Central memory CD8-positive, alpha-beta T cell (primary cell): ENCODE measurements around the gene SCLY.

Experiments used
- ATAC-seq: fragments of 150-1000 bp; cut with Tn5 transposase; replicated peaks from 2 replicates; pipeline ENCODE4 v1.10.0; 2022; ENCODE audit warnings: mild to moderate bottlenecking, moderate FRiP score, moderate number of reproducible peaks; ENCODE audit not compliant: poor library complexity, severe bottlenecking; ENCODE audit errors: extremely low read depth
- DNase-seq, 2 donors: peaks; one replicate each; pipeline ENCODE4 v3.0.0; 2021; ENCODE audit warnings: low spot score in 2 of 2
- H3K27ac Mint-ChIP-seq: one replicate; pipeline ENCODE4 v1.8.0; 2022; ENCODE audit warnings: low read depth, mild to moderate bottlenecking, moderate library complexity, mixed read lengths
- H3K27me3 Mint-ChIP-seq: one replicate; pipeline ENCODE4 v1.8.0; 2022; ENCODE audit warnings: mixed read lengths
- H3K36me3 Mint-ChIP-seq: one replicate; pipeline ENCODE4 v1.8.0; 2022; ENCODE audit warnings: mild to moderate bottlenecking, moderate library complexity, mixed read lengths; ENCODE audit not compliant: insufficient read depth
- H3K4me1 Mint-ChIP-seq: one replicate; pipeline ENCODE4 v1.8.0; 2022; ENCODE audit warnings: mixed read lengths
- H3K4me3 Mint-ChIP-seq: one replicate; pipeline ENCODE4 v1.8.0; 2022; ENCODE audit warnings: mild to moderate bottlenecking, moderate library complexity, mixed read lengths
- H3K9me3 Mint-ChIP-seq: one replicate; pipeline ENCODE4 v1.8.0; 2022; ENCODE audit warnings: mixed read lengths

The SCLY gene

GRCh38 chr2:238082827-238083226, 22.0 kb downstream of the SCLY start:
- Mint-ChIP-seq H3K4me1 (peaks cover 10% of the 10 kb centered on the region), H3K36me3 (peaks cover 10% of the 10 kb centered on the region), H3K4me3 (no peak overlapping the region), H3K27ac (no peak overlapping the region), H3K9me3 (no peaks in the 10 kb centered on the region), H3K27me3 (no peaks in the 10 kb centered on the region)
- no peak for DNase-seq
- ATAC-seq, result no peak

- H3K4me3 Mint-ChIP-seq, result no peak overlapping the region
- no peaks in the 10 kb centered on the region for H3K9me3 Mint-ChIP-seq
- H3K4me1 Mint-ChIP-seq, result peaks cover 10% of the 10 kb centered on the region
- no peak for ATAC-seq
- no peaks in the 10 kb centered on the region for H3K27me3 Mint-ChIP-seq
- DNase-seq, result no peak
- peaks cover 12% of the 10 kb centered on the region for H3K36me3 Mint-ChIP-seq
- no peak overlapping the region for H3K27ac Mint-ChIP-seq
Measured at GRCh38 chr2:238083919-238084318, 23.1 kb downstream of the SCLY start.

DNA sequence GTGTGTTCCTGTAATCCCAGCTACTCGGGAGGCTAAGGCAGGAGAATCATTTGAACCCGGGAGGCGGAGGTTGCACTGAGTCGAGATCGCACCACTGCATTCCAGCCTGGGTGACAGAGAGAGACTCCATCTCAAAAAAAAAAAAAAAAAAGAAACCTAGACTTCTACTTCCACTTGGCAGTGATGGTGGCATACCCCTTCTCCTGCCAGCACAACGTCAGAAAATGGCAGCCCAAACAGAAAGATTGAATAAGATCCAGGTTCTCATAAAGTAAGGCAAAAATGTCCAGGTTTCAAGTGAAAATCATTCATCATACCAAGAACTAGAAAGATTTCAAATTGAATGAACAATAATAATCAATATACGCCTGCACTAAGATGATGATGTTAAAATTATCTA, 24.0 kb downstream of the SCLY start:
- no peak for ATAC-seq
- no peak overlapping the region for H3K27ac Mint-ChIP-seq
- H3K27me3 Mint-ChIP-seq, result no peaks in the 10 kb centered on the region
- H3K4me1 Mint-ChIP-seq, result peaks cover 8% of the 10 kb centered on the region
- no peaks in the 10 kb centered on the region for H3K9me3 Mint-ChIP-seq
- DNase-seq, result no peak
- no peak overlapping the region for H3K4me3 Mint-ChIP-seq
- H3K36me3 Mint-ChIP-seq, result peaks cover 12% of the 10 kb centered on the region

DNA sequence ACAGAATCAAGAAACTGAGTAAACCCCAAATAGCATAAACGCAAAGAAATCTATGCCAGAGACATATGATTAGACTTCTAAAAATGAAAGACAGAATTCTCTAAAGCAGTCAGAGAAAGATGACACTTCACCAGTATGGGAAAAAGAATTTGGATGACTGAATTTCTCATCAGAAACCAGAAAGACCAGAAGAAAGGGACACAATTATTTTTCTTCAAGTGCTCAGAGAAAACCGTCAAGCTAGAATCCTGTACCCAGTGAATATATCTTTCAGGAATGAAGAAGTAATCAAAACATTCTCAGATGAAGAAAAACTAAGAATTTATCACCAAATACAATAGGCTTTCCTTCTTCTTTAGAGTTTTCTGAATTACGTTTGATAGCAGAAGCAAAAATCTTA, 25.1 kb downstream of the SCLY start:
- H3K27me3 Mint-ChIP-seq, result no peaks in the 10 kb centered on the region
- H3K9me3 Mint-ChIP-seq, result no peaks in the 10 kb centered on the region
- no peak overlapping the region for H3K27ac Mint-ChIP-seq
- peaks cover 11% of the 10 kb centered on the region for H3K36me3 Mint-ChIP-seq
- ATAC-seq (no peak), DNase-seq (no peak)
- no peak overlapping the region for H3K4me3 Mint-ChIP-seq
- peaks cover 5% of the 10 kb centered on the region for H3K4me1 Mint-ChIP-seq

- no peaks in the 10 kb centered on the region for H3K9me3 Mint-ChIP-seq
- no peak overlapping the region for H3K4me3 Mint-ChIP-seq
- H3K27ac Mint-ChIP-seq, result no peak overlapping the region
- DNase-seq, result no peak
- ATAC-seq, result no peak
- peaks cover 9% of the 10 kb centered on the region for H3K36me3 Mint-ChIP-seq
- peaks cover 5% of the 10 kb centered on the region for H3K4me1 Mint-ChIP-seq
- H3K27me3 Mint-ChIP-seq, result no peaks in the 10 kb centered on the region
Measured at GRCh38 chr2:238087211-238087610, 26.4 kb downstream of the SCLY start.

GRCh38 chr2:238090887-238091286, 30.1 kb downstream of the SCLY start:
- Mint-ChIP-seq H3K9me3 (no peaks in the 10 kb centered on the region), H3K36me3 (peaks cover 6% of the 10 kb centered on the region), H3K27ac (no peak overlapping the region), H3K27me3 (no peaks in the 10 kb centered on the region), H3K4me3 (no peak overlapping the region), H3K4me1 (peaks cover 5% of the 10 kb centered on the region)
- ATAC-seq (no peak), DNase-seq (no peak)

GRCh38 chr2:238091436-238092060, 30.7 kb downstream of the SCLY start:
- DNase-seq (no peak), ATAC-seq (no peak)
- H3K4me1 Mint-ChIP-seq, result peaks cover 5% of the 10 kb centered on the region
- H3K9me3 Mint-ChIP-seq, result no peaks in the 10 kb centered on the region
- H3K36me3 Mint-ChIP-seq, result peaks cover 6% of the 10 kb centered on the region
- H3K4me3 Mint-ChIP-seq, result no peak overlapping the region
- H3K27ac Mint-ChIP-seq, result no peak overlapping the region
- no peaks in the 10 kb centered on the region for H3K27me3 Mint-ChIP-seq

DNA sequence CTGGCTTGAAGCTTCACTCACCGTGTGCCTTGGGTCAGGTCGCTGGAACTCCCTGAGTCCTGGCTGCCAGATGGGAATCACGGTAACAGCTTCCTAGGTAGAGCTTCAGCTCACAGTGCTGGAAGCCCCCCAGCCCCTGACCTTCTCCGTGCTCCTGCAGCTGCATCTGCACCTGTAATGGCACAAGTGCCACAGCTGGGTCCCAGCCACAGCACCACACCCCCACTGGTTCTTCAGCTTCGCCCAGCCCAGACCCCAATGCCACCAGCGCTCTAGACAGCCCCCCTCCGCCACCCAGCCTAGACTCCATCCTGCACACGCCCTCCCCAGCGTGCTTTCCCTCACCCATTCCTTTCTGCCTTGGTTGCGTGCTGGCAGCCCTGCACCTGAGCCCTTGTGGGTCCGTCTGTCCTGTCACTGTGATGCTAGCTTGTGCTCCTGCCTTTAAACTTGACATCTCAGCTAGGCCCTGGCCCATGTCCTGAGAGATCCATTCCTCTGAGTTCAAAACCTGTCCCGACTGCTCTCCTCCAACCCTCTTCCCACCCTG, 31.8 kb downstream of the SCLY start:
- Mint-ChIP-seq H3K4me3 (no peak overlapping the region), H3K27me3 (no peaks in the 10 kb centered on the region), H3K36me3 (peaks cover 6% of the 10 kb centered on the region), H3K4me1 (no peaks in the 10 kb centered on the region), H3K27ac (no peak overlapping the region), H3K9me3 (no peaks in the 10 kb centered on the region)
- ATAC-seq (no peak), DNase-seq (no peak)

GRCh38 chr2:238093181-238094140, 32.7 kb downstream of the SCLY start:
- H3K9me3 Mint-ChIP-seq, result no peaks in the 10 kb centered on the region
- H3K27me3 Mint-ChIP-seq, result no peaks in the 10 kb centered on the region
- no peak for DNase-seq
- ATAC-seq, result no peak
- H3K4me3 Mint-ChIP-seq, result no peak overlapping the region
- H3K27ac Mint-ChIP-seq, result no peak overlapping the region
- peaks cover 4% of the 10 kb centered on the region for H3K36me3 Mint-ChIP-seq
- no peaks in the 10 kb centered on the region for H3K4me1 Mint-ChIP-seq

GRCh38 chr2:238094438-238095022, 33.7 kb downstream of the SCLY start:
- Mint-ChIP-seq H3K27ac (no peak overlapping the region), H3K4me3 (no peak overlapping the region), H3K36me3 (peaks cover 4% of the 10 kb centered on the region), H3K9me3 (no peaks in the 10 kb centered on the region), H3K27me3 (no peaks in the 10 kb centered on the region), H3K4me1 (no peaks in the 10 kb centered on the region)
- ATAC-seq, result no peak
- DNase-seq, result no peak

- Mint-ChIP-seq H3K27me3 (no peaks in the 10 kb centered on the region), H3K36me3 (peaks cover 4% of the 10 kb centered on the region), H3K4me3 (no peak overlapping the region), H3K9me3 (no peaks in the 10 kb centered on the region), H3K27ac (no peak overlapping the region), H3K4me1 (no peaks in the 10 kb centered on the region)
- no peak for ATAC-seq
- no peak for DNase-seq
Measured at GRCh38 chr2:238095143-238095542, 34.3 kb downstream of the SCLY start.

DNA sequence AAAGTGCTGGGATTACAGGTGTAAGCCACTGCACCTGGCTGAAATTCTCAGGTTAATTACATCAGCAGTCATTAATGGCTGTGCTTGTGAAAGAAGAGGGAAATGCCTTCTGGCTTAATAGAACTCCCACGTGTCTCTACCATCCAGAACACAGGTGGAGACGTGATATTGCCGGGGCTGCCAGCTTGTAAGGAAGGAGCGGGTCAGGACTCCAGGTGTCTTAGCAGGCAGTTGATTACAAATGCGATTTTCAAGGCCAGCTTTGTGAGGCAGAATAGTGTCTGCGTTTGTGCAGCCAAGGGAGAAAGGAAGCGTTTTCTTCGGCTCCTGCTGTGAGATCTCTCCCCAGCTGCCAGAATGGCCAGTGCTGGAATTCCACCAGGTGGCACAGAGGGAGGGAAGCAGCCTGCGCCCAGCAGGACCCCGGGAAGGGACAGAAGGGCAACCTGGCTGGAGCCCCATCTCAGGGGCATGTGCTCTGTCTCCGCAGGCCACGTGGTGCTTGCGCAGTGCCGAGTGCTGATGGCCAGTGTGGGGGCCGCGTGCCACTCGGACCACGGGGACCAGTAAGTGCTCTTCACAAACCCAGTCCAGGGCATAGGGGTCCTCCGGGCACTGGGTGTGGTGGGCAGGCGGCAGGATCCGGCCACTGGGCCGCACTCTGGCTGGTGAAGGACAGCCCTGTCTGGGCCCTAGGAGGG, 35.7 kb downstream of the SCLY start:
- no peak overlapping the region for H3K4me3 Mint-ChIP-seq
- ATAC-seq, result no peak
- no peak for DNase-seq
- H3K36me3 Mint-ChIP-seq, result peaks cover 2% of the 10 kb centered on the region
- H3K4me1 Mint-ChIP-seq, result no peaks in the 10 kb centered on the region
- H3K27ac Mint-ChIP-seq, result no peak overlapping the region
- no peaks in the 10 kb centered on the region for H3K9me3 Mint-ChIP-seq
- no peaks in the 10 kb centered on the region for H3K27me3 Mint-ChIP-seq
